Measurements from ENCODE around the gene SPR.

The SPR gene

DNA sequence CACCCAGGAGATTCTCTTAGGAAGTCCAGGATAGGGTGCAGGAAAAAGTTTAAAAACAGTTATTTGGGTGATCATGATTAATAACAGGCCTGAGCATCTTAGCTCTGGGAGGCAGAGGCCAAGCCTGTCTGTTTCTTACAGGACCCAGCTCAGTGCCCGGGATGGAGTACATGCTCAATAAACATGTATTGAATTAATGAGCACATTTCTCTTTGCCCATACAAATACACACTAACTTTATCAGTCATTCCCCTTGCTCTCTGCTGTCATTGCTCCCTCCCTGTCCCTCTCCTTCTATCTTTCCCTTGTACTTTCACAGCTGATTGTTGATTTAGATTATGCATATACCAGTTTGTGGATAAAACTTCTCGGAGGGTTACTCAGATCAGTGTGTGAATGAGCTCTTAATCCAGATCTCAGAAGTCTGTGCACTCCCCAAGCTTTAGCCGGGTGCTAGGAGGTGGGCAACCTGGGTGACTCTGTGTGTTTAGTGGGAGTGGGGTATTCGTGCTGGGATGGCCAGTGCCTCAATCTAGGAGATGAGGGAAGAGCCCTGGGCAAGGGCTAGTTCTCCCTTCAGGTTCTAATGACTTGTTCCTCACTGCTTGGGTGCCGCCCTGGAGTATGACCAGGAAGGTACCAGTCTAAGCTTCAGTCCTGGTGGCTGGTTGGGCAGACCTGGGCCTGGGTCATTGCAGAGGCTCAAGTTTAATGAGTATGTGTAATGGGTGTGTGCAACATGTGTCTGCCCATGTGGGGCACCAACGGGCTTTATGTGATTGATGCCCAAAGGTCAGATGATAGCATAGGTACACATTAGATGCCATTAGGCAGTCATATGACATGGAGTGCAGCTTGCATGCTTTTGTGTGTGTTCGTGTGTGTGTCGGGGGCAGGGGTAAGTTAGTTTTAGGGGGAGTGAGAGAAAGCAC, 40.7 kb downstream of the SPR start:
- no peaks in the 10 kb centered on the region for H3K9me3 ChIP-seq (ENCODE audit: control insufficient read depth, insufficient read depth, low read length)
- no peak overlapping the region for H3K9ac ChIP-seq (ENCODE audit: low read depth, low read length)
- peaks cover 93% of the 10 kb centered on the region for H3K27me3 ChIP-seq (ENCODE audit: control insufficient read depth, insufficient read depth, low read length)
- H3K36me3 ChIP-seq (ENCODE audit: control insufficient read depth, insufficient read depth, low read length): no peaks in the 10 kb centered on the region
- H3K4me1 ChIP-seq (ENCODE audit: control insufficient read depth, insufficient read depth, low read length): peaks cover 6% of the 10 kb centered on the region
- H3K4me3 ChIP-seq (ENCODE audit: low read depth, low read length): no peak overlapping the region

DNA sequence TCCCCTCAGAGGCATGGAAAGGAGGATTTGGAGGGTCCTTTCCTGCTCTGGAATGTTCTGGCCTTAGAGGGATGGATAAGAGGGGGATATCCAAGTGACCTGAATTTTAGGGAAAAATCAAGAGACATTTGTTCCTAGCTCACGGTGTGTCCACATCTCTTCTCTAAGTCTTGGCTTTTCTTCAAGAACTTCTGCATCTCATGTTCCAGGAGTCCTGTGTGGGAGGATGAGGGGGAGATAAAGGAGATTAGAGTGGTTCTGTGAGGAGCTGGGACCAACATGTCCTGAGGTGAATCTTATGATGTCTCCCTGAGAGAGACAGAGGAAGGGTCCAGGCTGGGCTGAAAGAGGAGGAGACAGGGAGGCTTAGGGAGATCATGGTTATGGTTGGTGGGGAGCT, 41.8 kb downstream of the SPR start:
- no peak overlapping the region for H3K4me3 ChIP-seq (ENCODE audit: low read depth, low read length)
- no peaks in the 10 kb centered on the region for H3K9me3 ChIP-seq (ENCODE audit: control insufficient read depth, insufficient read depth, low read length)
- peaks cover 85% of the 10 kb centered on the region for H3K27me3 ChIP-seq (ENCODE audit: control insufficient read depth, insufficient read depth, low read length)
- H3K9ac ChIP-seq (ENCODE audit: low read depth, low read length): no peak overlapping the region
- H3K36me3 ChIP-seq (ENCODE audit: control insufficient read depth, insufficient read depth, low read length): no peaks in the 10 kb centered on the region
- peaks cover 6% of the 10 kb centered on the region for H3K4me1 ChIP-seq (ENCODE audit: control insufficient read depth, insufficient read depth, low read length)

DNA sequence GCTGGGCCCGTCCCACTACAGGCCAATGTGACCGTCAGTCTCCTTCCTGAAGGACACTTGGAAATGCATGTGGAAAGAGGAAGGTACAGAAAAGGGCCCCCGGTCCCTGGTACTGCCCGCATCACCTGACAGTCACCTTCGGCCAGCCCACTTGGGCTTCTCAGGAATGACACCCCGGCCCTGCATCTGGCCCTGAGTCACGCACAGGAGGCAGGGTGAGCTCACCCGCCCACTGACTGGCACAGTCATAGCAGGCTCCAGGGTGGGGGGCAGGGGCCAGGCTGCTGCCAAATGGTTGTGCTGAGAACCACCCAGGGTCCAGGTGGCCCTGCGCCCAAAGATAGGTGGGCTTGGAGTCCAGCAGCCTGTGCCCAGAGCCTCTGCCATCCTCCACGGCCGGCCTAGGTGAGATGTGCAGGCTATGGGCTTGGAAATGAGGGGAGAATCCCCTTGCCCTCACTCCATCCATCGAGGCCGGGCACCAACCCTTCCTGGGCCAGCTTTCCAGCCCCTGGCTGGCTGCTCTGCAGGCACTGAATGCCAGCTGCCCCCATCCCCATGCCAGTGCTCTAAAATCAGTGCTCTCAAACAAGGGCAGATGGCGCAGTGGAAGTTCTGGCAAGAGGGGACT, 44.2 kb downstream of the SPR start:
- peaks cover 78% of the 10 kb centered on the region for H3K27me3 ChIP-seq (ENCODE audit: control insufficient read depth, insufficient read depth, low read length)
- no peaks in the 10 kb centered on the region for H3K4me1 ChIP-seq (ENCODE audit: control insufficient read depth, insufficient read depth, low read length)

DNA sequence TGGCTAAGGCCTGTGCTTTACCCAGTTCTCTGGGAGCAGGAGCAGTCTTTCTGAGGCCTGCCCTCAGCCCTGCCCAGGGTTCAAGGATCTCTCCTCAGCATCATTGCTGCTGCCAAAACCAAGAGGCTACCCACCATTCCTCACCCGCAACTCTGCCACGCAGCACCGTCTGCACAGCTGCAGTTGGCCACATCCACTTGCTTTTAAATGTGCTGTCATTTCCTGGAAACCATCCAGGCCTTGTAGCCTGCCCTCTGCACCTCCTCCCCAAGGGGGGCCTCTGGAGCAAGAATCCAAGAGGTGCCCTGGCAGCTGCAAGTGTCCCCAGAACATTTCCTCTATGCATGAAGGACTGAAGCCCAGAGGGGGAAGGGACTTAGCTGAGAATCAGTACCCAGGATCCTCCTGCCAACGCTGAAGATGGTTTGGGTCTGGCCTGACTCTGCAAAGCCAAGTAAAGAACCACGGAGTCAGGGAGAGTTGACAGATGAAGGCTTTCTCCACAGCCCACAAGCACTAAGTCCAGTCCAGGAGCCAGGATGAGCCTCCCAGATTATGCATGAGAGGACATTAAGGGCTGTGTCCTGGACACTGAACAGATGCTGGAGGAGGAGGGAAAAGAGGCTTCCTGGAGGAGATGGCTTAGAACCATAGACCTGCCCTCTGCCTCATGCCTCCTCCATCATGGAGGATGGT, 45.0 kb downstream of the SPR start:
- Histone ChIP-seq H3K4me1 (ENCODE audit: control insufficient read depth, insufficient read depth, low read length) (peaks cover 6% of the 10 kb centered on the region), H3K4me3 (ENCODE audit: low read depth, low read length) (no peak overlapping the region), H3K27me3 (ENCODE audit: control insufficient read depth, insufficient read depth, low read length) (peaks cover 72% of the 10 kb centered on the region)

More for the DNA sequence above, 44.2 kb downstream of the SPR start:
- Histone ChIP-seq H3K9ac (ENCODE audit: low read depth, low read length) (no peak overlapping the region), H3K9me3 (ENCODE audit: control insufficient read depth, insufficient read depth, low read length) (no peaks in the 10 kb centered on the region), H3K4me3 (ENCODE audit: low read depth, low read length) (no peak overlapping the region), H3K36me3 (ENCODE audit: control insufficient read depth, insufficient read depth, low read length) (no peaks in the 10 kb centered on the region)

DNA sequence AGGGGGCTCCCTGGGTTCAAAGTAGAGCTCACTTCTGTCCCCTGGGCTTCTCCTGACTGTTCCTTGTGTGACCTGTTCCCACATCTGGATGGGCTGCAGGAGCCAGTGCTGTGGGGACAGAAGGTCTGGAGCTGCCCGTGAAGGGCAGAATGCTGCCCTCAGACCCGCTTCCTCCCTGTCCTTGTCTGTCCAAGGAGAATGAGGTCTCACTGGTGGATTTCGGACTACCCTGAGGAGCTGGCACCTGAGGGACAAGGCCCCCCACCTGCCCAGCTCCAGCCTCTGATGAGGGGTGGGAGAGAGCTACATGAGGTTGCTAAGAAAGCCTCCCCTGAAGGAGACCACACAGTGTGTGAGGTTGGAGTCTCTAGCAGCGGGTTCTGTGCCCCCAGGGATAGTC, 45.6 kb downstream of the SPR start:
- no peak overlapping the region for H3K9ac ChIP-seq (ENCODE audit: low read depth, low read length)
- H3K9me3 ChIP-seq (ENCODE audit: control insufficient read depth, insufficient read depth, low read length): no peaks in the 10 kb centered on the region
- no peak overlapping the region for H3K4me3 ChIP-seq (ENCODE audit: low read depth, low read length)
- H3K4me1 ChIP-seq (ENCODE audit: control insufficient read depth, insufficient read depth, low read length): peaks cover 6% of the 10 kb centered on the region
- H3K27me3 ChIP-seq (ENCODE audit: control insufficient read depth, insufficient read depth, low read length): peaks cover 66% of the 10 kb centered on the region
- H3K36me3 ChIP-seq (ENCODE audit: control insufficient read depth, insufficient read depth, low read length): no peaks in the 10 kb centered on the region

More for the DNA sequence above, 45.0 kb downstream of the SPR start:
- H3K36me3 ChIP-seq (ENCODE audit: control insufficient read depth, insufficient read depth, low read length): no peaks in the 10 kb centered on the region
- H3K9ac ChIP-seq (ENCODE audit: low read depth, low read length): no peak overlapping the region
- no peaks in the 10 kb centered on the region for H3K9me3 ChIP-seq (ENCODE audit: control insufficient read depth, insufficient read depth, low read length)

DNA sequence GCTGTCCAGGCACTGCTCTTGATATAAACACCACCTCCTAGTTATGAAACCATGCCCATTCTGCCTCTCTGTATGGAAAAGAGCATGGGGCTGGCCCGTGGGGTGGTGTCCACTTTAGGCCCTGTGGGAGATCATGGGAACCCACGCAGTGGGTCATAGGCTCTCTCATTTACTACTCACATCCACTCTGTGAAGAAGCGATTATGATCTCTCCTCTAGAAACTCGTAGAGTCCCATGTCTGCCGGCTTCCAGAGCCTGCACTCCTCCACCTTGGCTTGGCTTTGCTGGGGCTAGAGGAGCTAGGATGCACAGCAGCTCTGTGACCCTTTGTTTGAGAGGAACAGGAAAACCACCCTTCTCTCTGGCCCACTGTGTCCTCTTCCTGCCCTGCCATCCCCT, 46.0 kb downstream of the SPR start:
- Histone ChIP-seq H3K27me3 (ENCODE audit: control insufficient read depth, insufficient read depth, low read length) (peaks cover 64% of the 10 kb centered on the region), H3K9me3 (ENCODE audit: control insufficient read depth, insufficient read depth, low read length) (no peaks in the 10 kb centered on the region), H3K4me3 (ENCODE audit: low read depth, low read length) (no peak overlapping the region), H3K4me1 (ENCODE audit: control insufficient read depth, insufficient read depth, low read length) (peaks cover 6% of the 10 kb centered on the region), H3K36me3 (ENCODE audit: control insufficient read depth, insufficient read depth, low read length) (no peaks in the 10 kb centered on the region), H3K9ac (ENCODE audit: low read depth, low read length) (no peak overlapping the region)

DNA sequence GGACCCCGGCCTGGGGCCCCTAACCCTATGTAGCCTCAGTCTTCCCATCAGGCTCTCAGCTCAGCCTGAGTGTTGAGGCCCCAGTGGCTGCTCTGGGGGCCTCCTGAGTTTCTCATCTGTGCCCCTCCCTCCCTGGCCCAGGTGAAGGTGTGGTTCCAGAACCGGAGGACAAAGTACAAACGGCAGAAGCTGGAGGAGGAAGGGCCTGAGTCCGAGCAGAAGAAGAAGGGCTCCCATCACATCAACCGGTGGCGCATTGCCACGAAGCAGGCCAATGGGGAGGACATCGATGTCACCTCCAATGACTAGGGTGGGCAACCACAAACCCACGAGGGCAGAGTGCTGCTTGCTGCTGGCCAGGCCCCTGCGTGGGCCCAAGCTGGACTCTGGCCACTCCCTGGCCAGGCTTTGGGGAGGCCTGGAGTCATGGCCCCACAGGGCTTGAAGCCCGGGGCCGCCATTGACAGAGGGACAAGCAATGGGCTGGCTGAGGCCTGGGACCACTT, 46.5 kb downstream of the SPR start:
- Histone ChIP-seq H3K27me3 (ENCODE audit: control insufficient read depth, insufficient read depth, low read length) (peaks cover 59% of the 10 kb centered on the region), H3K36me3 (ENCODE audit: control insufficient read depth, insufficient read depth, low read length) (no peaks in the 10 kb centered on the region), H3K9ac (ENCODE audit: low read depth, low read length) (no peak overlapping the region), H3K4me3 (ENCODE audit: low read depth, low read length) (no peak overlapping the region), H3K4me1 (ENCODE audit: control insufficient read depth, insufficient read depth, low read length) (peaks cover 6% of the 10 kb centered on the region), H3K9me3 (ENCODE audit: control insufficient read depth, insufficient read depth, low read length) (no peaks in the 10 kb centered on the region)

DNA sequence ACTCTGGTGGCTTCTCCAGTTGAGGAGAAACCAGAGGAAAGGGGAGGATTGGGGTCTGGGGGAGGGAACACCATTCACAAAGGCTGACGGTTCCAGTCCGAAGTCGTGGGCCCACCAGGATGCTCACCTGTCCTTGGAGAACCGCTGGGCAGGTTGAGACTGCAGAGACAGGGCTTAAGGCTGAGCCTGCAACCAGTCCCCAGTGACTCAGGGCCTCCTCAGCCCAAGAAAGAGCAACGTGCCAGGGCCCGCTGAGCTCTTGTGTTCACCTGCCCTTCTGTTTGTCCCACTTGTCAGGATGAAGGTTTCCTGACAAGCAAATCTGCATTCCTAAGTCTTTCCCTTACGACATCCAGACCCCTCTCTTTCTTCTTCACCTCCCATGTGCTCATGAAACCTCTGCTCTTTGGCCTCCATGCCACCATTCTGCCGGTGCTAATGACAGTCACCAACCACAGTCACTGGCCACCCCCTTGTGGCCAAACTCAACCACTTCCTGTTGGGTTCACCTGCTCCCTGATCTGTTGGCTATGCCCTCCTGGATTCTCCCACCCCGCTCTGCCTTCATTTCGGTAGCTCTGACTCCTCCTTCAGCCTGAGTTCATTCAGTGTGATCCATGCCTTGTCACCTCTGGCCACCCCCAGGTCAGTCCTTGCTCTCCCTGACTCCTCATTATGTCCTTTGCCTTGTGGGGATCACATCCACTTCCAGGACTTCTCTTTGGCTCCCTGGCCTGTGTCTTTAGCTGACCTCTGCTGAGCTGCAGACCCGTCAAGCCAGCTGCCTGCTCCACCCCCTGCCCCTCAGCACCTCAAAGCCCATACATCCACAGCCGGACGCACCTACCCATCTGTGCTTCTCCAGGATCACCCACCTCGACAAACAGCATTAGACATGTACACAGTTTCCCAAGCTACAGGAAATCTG, 47.7 kb downstream of the SPR start:
- peaks cover 6% of the 10 kb centered on the region for H3K4me1 ChIP-seq (ENCODE audit: control insufficient read depth, insufficient read depth, low read length)
- no peaks in the 10 kb centered on the region for H3K36me3 ChIP-seq (ENCODE audit: control insufficient read depth, insufficient read depth, low read length)
- H3K4me3 ChIP-seq (ENCODE audit: low read depth, low read length): no peak overlapping the region
- no peaks in the 10 kb centered on the region for H3K9me3 ChIP-seq (ENCODE audit: control insufficient read depth, insufficient read depth, low read length)
- peaks cover 49% of the 10 kb centered on the region for H3K27me3 ChIP-seq (ENCODE audit: control insufficient read depth, insufficient read depth, low read length)
- H3K9ac ChIP-seq (ENCODE audit: low read depth, low read length): no peak overlapping the region

DNA sequence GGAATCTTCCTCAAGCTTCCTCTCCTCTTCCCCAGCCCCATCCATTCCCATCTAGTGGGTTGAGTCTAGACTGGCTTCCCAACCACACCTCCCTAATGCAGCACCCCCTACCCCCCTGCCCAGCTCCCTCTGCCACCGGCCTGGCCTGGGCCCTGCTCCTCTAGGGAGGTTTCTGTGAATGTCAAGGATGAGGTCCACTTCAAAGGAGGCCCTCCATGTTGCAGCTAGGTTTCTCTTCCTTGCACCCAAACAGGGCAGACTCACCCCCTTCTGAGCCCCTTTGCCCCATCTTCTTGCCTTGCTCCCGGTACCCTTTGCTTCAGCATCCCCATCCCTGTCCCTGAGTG, 48.4 kb downstream of the SPR start:
- H3K9me3 ChIP-seq (ENCODE audit: control insufficient read depth, insufficient read depth, low read length): no peaks in the 10 kb centered on the region
- H3K4me1 ChIP-seq (ENCODE audit: control insufficient read depth, insufficient read depth, low read length): peaks cover 8% of the 10 kb centered on the region
- H3K36me3 ChIP-seq (ENCODE audit: control insufficient read depth, insufficient read depth, low read length): no peaks in the 10 kb centered on the region
- no peak overlapping the region for H3K4me3 ChIP-seq (ENCODE audit: low read depth, low read length)
- peaks cover 42% of the 10 kb centered on the region for H3K27me3 ChIP-seq (ENCODE audit: control insufficient read depth, insufficient read depth, low read length)
- no peak overlapping the region for H3K9ac ChIP-seq (ENCODE audit: low read depth, low read length)

DNA sequence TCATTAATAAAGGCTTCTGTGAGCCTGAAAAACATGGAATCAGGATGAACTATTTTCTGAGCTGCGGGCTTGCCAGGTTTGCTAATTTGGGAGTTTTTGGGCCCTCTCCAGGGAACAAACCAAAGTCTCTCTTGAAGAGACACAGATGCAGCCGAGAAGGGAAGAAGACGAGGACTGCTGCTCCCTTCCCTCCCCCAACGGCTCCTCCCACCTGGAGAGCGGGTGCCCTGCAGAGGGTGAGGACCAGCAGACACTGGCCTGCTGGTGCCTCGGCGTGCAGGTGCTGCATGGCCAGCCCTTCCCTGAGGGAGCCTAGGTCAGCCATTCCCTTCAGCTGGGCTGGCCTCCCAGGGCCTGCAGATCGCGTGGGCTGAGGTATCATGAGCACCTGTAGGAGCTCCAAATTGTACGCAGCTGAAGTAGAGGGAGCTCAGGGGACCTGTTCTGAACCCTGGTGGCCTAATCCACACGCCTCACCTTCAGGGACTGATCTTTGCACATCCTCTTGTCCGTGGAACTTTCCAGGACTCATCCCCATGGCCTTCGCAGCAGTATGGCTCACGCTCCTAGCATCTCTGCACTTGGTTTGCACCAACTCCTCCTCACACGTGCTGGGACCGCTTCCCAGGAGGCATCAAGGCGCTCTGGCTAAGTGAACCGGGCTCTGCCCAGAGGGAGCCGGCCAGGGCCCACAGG, 49.6 kb downstream of the SPR start:
- H3K36me3 ChIP-seq (ENCODE audit: control insufficient read depth, insufficient read depth, low read length): no peaks in the 10 kb centered on the region
- H3K4me3 ChIP-seq (ENCODE audit: low read depth, low read length): no peak overlapping the region
- H3K9me3 ChIP-seq (ENCODE audit: control insufficient read depth, insufficient read depth, low read length): no peaks in the 10 kb centered on the region
- peaks cover 36% of the 10 kb centered on the region for H3K27me3 ChIP-seq (ENCODE audit: control insufficient read depth, insufficient read depth, low read length)
- H3K4me1 ChIP-seq (ENCODE audit: control insufficient read depth, insufficient read depth, low read length): peaks cover 9% of the 10 kb centered on the region
- H3K9ac ChIP-seq (ENCODE audit: low read depth, low read length): no peak overlapping the region
